IMR-90 (cell line): ENCODE results near the gene NAB1. TPM values are rescaled to one million over a fixed set of nuclear protein-coding genes. Genes with fewer than 3 reads are reported as not detected.
A peak's percentile ranks its signal among the peaks of the same experiment; 100 is the strongest.

Experiments
- ATAC-seq: fragments of 200-7000 bp; cut with Tn5 transposase; 2 replicates; pipeline ENCODE4 v1.9.1; 2020; ENCODE audit warnings: low read depth, mild to moderate bottlenecking, moderate library complexity
- BruUV-seq: library from RNA; stranded (reverse); fragments of 400-500 nt; replicated peaks from 2 replicates; lab custom pipeline; 2021; lab: Mats Ljungman, UMichigan
- CTCF ChIA-PET: fragments of 300-600 bp; formaldehyde crosslinking; extraction: SDS; loops from one replicate; lab custom pipeline; 2021; ENCODE audit warnings: antibody characterized with exemption; lab: Yijun Ruan, JAX
- POLR2A ChIA-PET: fragments of 300-600 bp; sonication (Branson Sonifier 250); formaldehyde crosslinking; loops from one replicate; lab custom pipeline; 2022; ENCODE audit warnings: antibody characterized with exemption; ENCODE audit not compliant: unreplicated experiment; lab: Charles Lee
- DNase-seq: peaks from one replicate; pipeline ENCODE4 v3.0.0; 2013
- H2AFZ ChIP-seq: replicated peaks from 2 replicates; pipeline ENCODE3; 2013; ENCODE audit warnings: low read length, mild to moderate bottlenecking; ENCODE audit not compliant: poor library complexity
- H2AK5ac ChIP-seq: 2 replicates; pipeline ENCODE4 v1.6.1; 2013; ENCODE audit warnings: low read depth, low read length, inconsistent platforms
- H2AK9ac ChIP-seq: replicated peaks from 2 replicates; pipeline ENCODE3; 2013; ENCODE audit warnings: mild to moderate bottlenecking, low read depth, low read length, moderate library complexity; ENCODE audit not compliant: poor library complexity
- H2BK120ac ChIP-seq: 2 replicates; pipeline ENCODE4 v1.6.1; 2013; ENCODE audit warnings: low read depth, low read length, inconsistent platforms
- H2BK15ac ChIP-seq: 3 replicates; pipeline ENCODE4 v1.6.1; 2013; ENCODE audit warnings: low read depth, low read length, inconsistent platforms
- H2BK20ac ChIP-seq: 2 replicates; pipeline ENCODE4 v1.6.1; 2013; ENCODE audit warnings: low read depth, mild to moderate bottlenecking, inconsistent platforms, low read length, moderate library complexity
- H2BK5ac ChIP-seq: 2 replicates; pipeline ENCODE4 v1.6.1; 2013; ENCODE audit warnings: mild to moderate bottlenecking, low read depth, low read length, inconsistent platforms; ENCODE audit not compliant: poor library complexity, severe bottlenecking
- H3K14ac ChIP-seq: replicated peaks from 2 replicates; pipeline ENCODE4 v1.6.1; 2013; ENCODE audit warnings: low read depth, low read length, inconsistent platforms
- H3K18ac ChIP-seq: 2 replicates; pipeline ENCODE4 v1.6.1; 2013; ENCODE audit warnings: low read depth, low read length, control low read depth
- H3K23ac ChIP-seq: 2 replicates; pipeline ENCODE4 v1.6.1; 2013; ENCODE audit warnings: low read depth, low read length, inconsistent platforms
- H3K27ac ChIP-seq: 2 replicates; pipeline ENCODE4 v1.5.1; 2013; ENCODE audit warnings: mild to moderate bottlenecking, control low read depth, low read length; ENCODE audit not compliant: insufficient read depth
- H3K27me3 ChIP-seq: 2 replicates; pipeline ENCODE4 v1.6.1; 2013; ENCODE audit warnings: low read length; ENCODE audit not compliant: control insufficient read depth, insufficient read depth
- H3K36me3 ChIP-seq: 2 replicates; pipeline ENCODE4 v1.6.1; 2013; ENCODE audit warnings: low read length, mixed read lengths; ENCODE audit not compliant: control insufficient read depth, insufficient read depth
- H3K4ac ChIP-seq: 2 replicates; pipeline ENCODE4 v1.6.1; 2013; ENCODE audit warnings: low read depth, low read length, inconsistent platforms
- H3K4me1 ChIP-seq: 2 replicates; pipeline ENCODE4 v1.6.1; 2013; ENCODE audit warnings: low read length, mixed read lengths; ENCODE audit not compliant: control insufficient read depth, insufficient read depth
- H3K4me2 ChIP-seq: 2 replicates; pipeline ENCODE4 v1.6.1; 2013; ENCODE audit warnings: low read depth, mild to moderate bottlenecking, control low read depth, low read length, moderate library complexity
- H3K4me3 ChIP-seq: 2 replicates; pipeline ENCODE4 v1.5.1; 2013; ENCODE audit warnings: low read depth, mild to moderate bottlenecking, control low read depth, low read length, moderate library complexity; ENCODE audit not compliant: insufficient read depth
- H3K56ac ChIP-seq: 2 replicates; pipeline ENCODE4 v1.6.1; 2013; ENCODE audit warnings: low read length, inconsistent platforms; ENCODE audit not compliant: insufficient read depth; ENCODE audit errors: extremely low read depth
- H3K79me1 ChIP-seq, 2 experiments: 2 replicates each; pipeline ENCODE4 v1.6.1; 2013; ENCODE audit warnings: low read length in 2 of 2, inconsistent platforms in 1 of 2, low read depth in 1 of 2
- H3K9ac ChIP-seq: 2 replicates; pipeline ENCODE4 v1.6.1; 2013; ENCODE audit warnings: low read depth, low read length, control low read depth
- H3K9me1 ChIP-seq: 2 replicates; pipeline ENCODE4 v1.6.1; 2013; ENCODE audit warnings: low read length, inconsistent platforms; ENCODE audit not compliant: insufficient read depth
- H3K9me3 ChIP-seq: 2 replicates; pipeline ENCODE4 v1.6.1; 2013; ENCODE audit warnings: low read length; ENCODE audit not compliant: control insufficient read depth, insufficient read depth
- H4K20me1 ChIP-seq: 2 replicates; pipeline ENCODE4 v1.6.1; 2013; ENCODE audit warnings: low read length, inconsistent platforms; ENCODE audit not compliant: insufficient read depth
- H4K5ac ChIP-seq: 2 replicates; pipeline ENCODE4 v1.6.1; 2013; ENCODE audit warnings: mild to moderate bottlenecking, low read depth, low read length, control low read depth
- H4K8ac ChIP-seq, 2 experiments: 2 replicates each; pipeline ENCODE4 v1.6.1; 2013; ENCODE audit warnings: low read depth in 2 of 2, low read length in 2 of 2, control low read depth in 1 of 2, inconsistent platforms in 1 of 2
- H4K91ac ChIP-seq: 2 replicates; pipeline ENCODE4 v1.6.1; 2013; ENCODE audit warnings: low read depth, low read length, inconsistent platforms; ENCODE audit not compliant: insufficient read depth
- MAFK ChIP-seq: IDR thresholded peaks from 2 replicates; pipeline ENCODE4 v1.6.1; 2012; ENCODE audit warnings: low read depth, low read length, improper control_type of control experiment
- RAD21 ChIP-seq: IDR thresholded peaks from 2 replicates; pipeline ENCODE4 v1.6.1; 2012; ENCODE audit warnings: low read length, improper control_type of control experiment
- WGBS, 2 experiments: methylation state at CpG; one replicate each; pipeline versions ENCODE4 v1.1.5 to v1.1.7; 2013; ENCODE audit warnings: missing lambda C conversion rate in 2 of 2; ENCODE audit not compliant: insufficient read length in 1 of 2; ENCODE audit errors: extremely low coverage in 2 of 2; 5-methylcytosine and 5-hydroxymethylcytosine counted together
- dilution Hi-C: fragments of 300-500 bp; cut with HindIII; formaldehyde crosslinking; loops from one replicate; pipeline ENCODE4 v1.14.3; 2018; ENCODE audit warnings: low sequenced_read_pairs; ENCODE audit not compliant: unreplicated experiment
- in situ Hi-C: fragments of 300-500 bp; cut with MboI; formaldehyde crosslinking; loops from 3 replicates; pipeline ENCODE4 v1.14.3; 2019; ENCODE audit warnings: low sequenced_read_pairs, inconsistent platforms, mixed read lengths
- intact Hi-C: fragments of 100-400 bp; cut with micrococcal nuclease; formaldehyde crosslinking; loops from 2 replicates; pipeline ENCODE4 v1.10.0; 2022
- polyA plus RNA-seq, 3 experiments: library from polyadenylated mRNA; depleted of rRNA; stranded (reverse); fragments of >200 nt; gene quantifications; 2 replicates each; pipeline ENCODE4 v1.2.3, GENCODE V29; 2012; ENCODE audit warnings: low replicate concordance in 1 of 3
- total RNA-seq: library from RNA; depleted of rRNA; stranded (reverse); fragments of >200 nt; gene quantifications from 2 replicates; pipeline ENCODE4 v1.2.3, GENCODE V29; 2012

Gene NAB1
- total and polyA plus RNA-seq, 2 of the 4 experiments (the other 2 are of a cell fraction) = 11.9 to 31.2 TPM

GRCh38 chr2:190694479-190694878 is 45.6 kb downstream of the NAB1 start:
- intact Hi-C loops (loop anchor here (5.0 kb wide), 1 partner anchor 48 kb away; no protein-coding TSS in a partner anchor), in situ Hi-C loops (no loop called here), dilution Hi-C loops (no loop called here)
- no peak overlapping the region for H4K91ac ChIP-seq
- H2AK9ac ChIP-seq = no peak overlapping the region
- H3K4me3 ChIP-seq = no peak overlapping the region
- no peak overlapping the region for H3K4me2 ChIP-seq
- POLR2A ChIA-PET = no interaction called here
- no peak overlapping the region for H3K14ac ChIP-seq
- H2AFZ ChIP-seq = no peak overlapping the region
- H3K4ac ChIP-seq = no peak overlapping the region
- H3K27ac ChIP-seq = no peak overlapping the region
- no peaks in the 10 kb centered on the region; the same call in 1 of the 2 replicates for H3K4me1 ChIP-seq
- CTCF ChIA-PET = interaction anchor here (0.6 kb wide), 1 partner anchor 183 kb away, joined by 10 read pairs; no protein-coding TSS in a partner anchor
- H3K9me1 ChIP-seq = no peaks in the 10 kb centered on the region
- H4K20me1 ChIP-seq = no peaks in the 10 kb centered on the region
- no peak for DNase-seq
- no peak overlapping the region for H2BK20ac ChIP-seq
- no peak overlapping the region for H2AK5ac ChIP-seq
- no TSS peak for BruUV-seq
- no peaks in the 10 kb centered on the region for H3K27me3 ChIP-seq
- H3K9me3 ChIP-seq = no peaks in the 10 kb centered on the region
- H3K56ac ChIP-seq = no peak overlapping the region
- no peak overlapping the region for H3K9ac ChIP-seq
- H2BK15ac ChIP-seq = no peak overlapping the region
- no peak for ATAC-seq
- TF ChIP-seq MAFK (peak; percentile 69; the same call in 1 of the 2 replicates), RAD21 (no peak)
- no peak overlapping the region for H3K18ac ChIP-seq
- no peak overlapping the region for H4K8ac ChIP-seq
- H3K36me3 ChIP-seq = peaks cover 2% of the 10 kb centered on the region; the same call in 1 of the 2 replicates
- no peak overlapping the region for H4K5ac ChIP-seq
- no peak overlapping the region for H2BK120ac ChIP-seq
- H2BK5ac ChIP-seq = no peak overlapping the region
- no peaks in the 10 kb centered on the region; a peak in 1 of 4 replicates for H3K79me1 ChIP-seq
- 80% methylated on average over 3 of the region's 11 CpGs; no CpG with 5 or more reads in 1 of the 2 experiments for WGBS, 2 experiments
- H3K23ac ChIP-seq = no peak overlapping the region
